Measurements from ENCODE around the gene SRA1. TPM values are rescaled to one million over a fixed set of nuclear protein-coding genes. Genes with fewer than 3 reads are reported as not detected.
A peak's percentile ranks its signal among the peaks of the same experiment; 100 is the strongest.

SRA1 gene
- total and polyA plus RNA-seq, 11 donors, result 22.4 to 38.1 (median 29.0) TPM

DNA sequence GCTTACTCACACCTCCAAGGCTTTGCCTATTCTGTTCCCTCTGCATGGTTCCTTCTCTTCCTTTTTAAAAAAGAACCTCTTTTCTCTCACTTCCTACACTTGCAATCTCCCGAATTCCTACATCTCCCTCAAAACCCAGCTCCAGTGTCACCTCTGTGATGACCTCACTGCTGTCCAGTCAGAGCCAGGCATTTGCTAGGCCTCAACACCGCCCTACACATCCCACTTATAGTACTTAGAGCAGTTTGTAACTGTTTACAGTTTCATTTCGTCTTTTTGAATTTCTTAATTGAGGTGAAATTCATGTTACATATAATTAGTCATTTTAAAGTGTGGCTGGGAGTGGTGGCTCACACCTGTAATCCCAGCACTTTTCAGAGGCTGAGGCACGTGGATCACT lies 44.9 kb upstream of the SRA1 start:
- H3K27me3 ChIP-seq, result no peaks in the 10 kb centered on the region
- H3K4me1 ChIP-seq, result peaks cover 0 to 7% (median 0%) of the 10 kb centered on the region in 12 donors
- TF ChIP-seq, protein P1, sequence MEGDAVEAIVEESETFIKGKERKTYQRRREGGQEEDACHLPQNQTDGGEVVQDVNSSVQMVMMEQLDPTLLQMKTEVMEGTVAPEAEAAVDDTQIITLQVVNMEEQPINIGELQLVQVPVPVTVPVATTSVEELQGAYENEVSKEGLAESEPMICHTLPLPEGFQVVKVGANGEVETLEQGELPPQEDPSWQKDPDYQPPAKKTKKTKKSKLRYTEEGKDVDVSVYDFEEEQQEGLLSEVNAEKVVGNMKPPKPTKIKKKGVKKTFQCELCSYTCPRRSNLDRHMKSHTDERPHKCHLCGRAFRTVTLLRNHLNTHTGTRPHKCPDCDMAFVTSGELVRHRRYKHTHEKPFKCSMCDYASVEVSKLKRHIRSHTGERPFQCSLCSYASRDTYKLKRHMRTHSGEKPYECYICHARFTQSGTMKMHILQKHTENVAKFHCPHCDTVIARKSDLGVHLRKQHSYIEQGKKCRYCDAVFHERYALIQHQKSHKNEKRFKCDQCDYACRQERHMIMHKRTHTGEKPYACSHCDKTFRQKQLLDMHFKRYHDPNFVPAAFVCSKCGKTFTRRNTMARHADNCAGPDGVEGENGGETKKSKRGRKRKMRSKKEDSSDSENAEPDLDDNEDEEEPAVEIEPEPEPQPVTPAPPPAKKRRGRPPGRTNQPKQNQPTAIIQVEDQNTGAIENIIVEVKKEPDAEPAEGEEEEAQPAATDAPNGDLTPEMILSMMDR (IDR thresholded peaks at IDR 0.05), result no peak
- TF ChIP-seq POLR2A (IDR thresholded peaks at IDR 0.05), result no peak
- no peak for ATAC-seq
- peak overlapping the region in 5 of 12 donors; percentile 17 to 91 (median 52) for H3K27ac ChIP-seq
- no peaks in the 10 kb centered on the region for H3K36me3 ChIP-seq
- intact Hi-C loops (cut with DNase I), result no loop called here
- DNase-seq, result no peak
- H3K9me3 ChIP-seq, result no peaks in the 10 kb centered on the region
- no peak overlapping the region for H3K4me3 ChIP-seq
- 71 to 81% (median 77%) methylated on average over 4 of the region's 4 CpGs for WGBS, 4 donors

DNA sequence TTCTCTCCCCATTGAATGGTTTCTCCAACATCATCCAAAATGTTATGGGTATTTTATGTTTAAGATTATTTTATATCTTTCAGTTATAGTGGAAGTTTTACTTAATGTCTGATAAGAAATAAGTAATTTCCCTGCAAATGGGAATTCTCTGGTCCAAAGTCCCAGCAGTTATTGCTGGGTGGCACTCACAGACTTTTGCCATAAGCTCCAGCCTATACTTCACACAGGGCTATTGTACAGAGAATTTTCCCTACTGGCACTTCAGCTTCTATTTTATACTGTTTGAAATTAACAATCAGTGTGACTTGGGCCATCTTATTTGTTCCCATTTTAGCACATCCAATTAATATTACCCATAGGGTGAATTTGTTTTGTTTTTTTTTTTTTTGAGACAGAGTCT lies 42.8 kb upstream of the SRA1 start:
- no peak for DNase-seq
- no peak for ATAC-seq

DNA sequence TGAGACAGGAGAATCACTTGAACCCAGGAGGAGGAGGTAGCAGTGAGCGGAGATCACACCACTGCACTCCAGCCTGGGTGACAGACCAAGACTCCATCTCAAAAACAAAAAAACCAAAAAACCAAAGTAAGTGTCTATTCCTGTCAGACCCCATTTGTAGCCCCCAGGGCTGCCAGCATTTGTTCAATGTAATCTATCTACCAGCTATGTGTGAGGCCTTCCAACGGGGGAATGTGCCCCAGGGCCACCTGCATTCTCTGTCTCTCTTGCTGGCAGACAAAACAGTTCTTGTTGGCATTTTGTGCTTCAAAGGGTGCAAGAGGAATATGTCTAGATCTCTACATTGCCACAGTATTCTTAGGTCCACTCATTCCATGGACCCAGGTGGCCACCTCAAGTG lies 41.6 kb upstream of the SRA1 start:
- intact Hi-C loops (cut with DNase I), result no loop called here
- no peak for ATAC-seq
- DNase-seq, result no peak
- Histone ChIP-seq H3K4me3 (no peak overlapping the region), H3K4me1 (peaks cover 0 to 38% (median 11%) of the 10 kb centered on the region in 12 donors), H3K27me3 (no peaks in the 10 kb centered on the region), H3K9me3 (no peaks in the 10 kb centered on the region), H3K27ac (no peak overlapping the region), H3K36me3 (no peaks in the 10 kb centered on the region)
- 60 to 90% (median 76%) methylated on average over 2 of the region's 2 CpGs for WGBS, 4 donors
- TF ChIP-seq POLR2A (IDR thresholded peaks at IDR 0.05), result no peak
- TF ChIP-seq, protein P1 (IDR thresholded peaks at IDR 0.05), result no peak

More for the DNA sequence above, 42.8 kb upstream of the SRA1 start:
- Histone ChIP-seq H3K4me1 (peaks cover 0 to 27% (median 10%) of the 10 kb centered on the region in 12 donors), H3K27ac (no peak overlapping the region), H3K4me3 (no peak overlapping the region), H3K36me3 (no peaks in the 10 kb centered on the region), H3K9me3 (no peaks in the 10 kb centered on the region), H3K27me3 (no peaks in the 10 kb centered on the region)
- TF ChIP-seq POLR2A (IDR thresholded peaks at IDR 0.05), result no peak
- TF ChIP-seq, protein P1 (IDR thresholded peaks at IDR 0.05), result no peak
- intact Hi-C loops (cut with DNase I), result no loop called here

DNA sequence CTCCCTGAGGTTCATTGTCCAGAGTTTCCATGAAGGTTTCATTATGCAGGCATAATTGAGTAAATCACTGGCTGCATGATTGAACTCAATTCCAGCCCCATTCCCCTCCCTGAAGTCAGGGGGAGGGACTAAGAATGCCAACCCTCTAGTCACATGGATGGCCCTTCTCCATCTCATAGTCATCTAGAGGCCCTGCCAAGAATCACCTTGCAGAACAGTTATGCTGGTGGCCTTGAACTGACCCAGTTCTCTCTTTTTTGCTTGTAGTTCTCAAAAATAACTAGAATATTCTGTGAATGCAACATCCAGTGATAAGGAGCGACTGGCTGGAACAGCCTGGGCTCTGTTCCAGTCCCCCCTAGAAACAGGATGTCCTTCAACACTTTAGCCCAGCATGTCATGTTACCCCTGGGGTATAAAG lies 39.1 kb upstream of the SRA1 start:
- intact Hi-C loops (cut with DNase I), result no loop called here
- Histone ChIP-seq H3K36me3 (no peaks in the 10 kb centered on the region), H3K4me1 (peaks cover 0 to 42% (median 11%) of the 10 kb centered on the region in 12 donors), H3K9me3 (no peaks in the 10 kb centered on the region), H3K4me3 (no peak overlapping the region), H3K27ac (peak overlapping the region in 10 of 12 donors; percentile 16 to 81 (median 36)), H3K27me3 (no peaks in the 10 kb centered on the region)
- ATAC-seq, result peak; percentile 60 to 78 (median 70)
- TF ChIP-seq, protein P1 (IDR thresholded peaks at IDR 0.05), result no peak
- no peak for TF ChIP-seq POLR2A (IDR thresholded peaks at IDR 0.05)
- WGBS, 4 donors, result 12 to 22% (median 14%) methylated on average over 1 of the region's 1 CpG
- DNase-seq, result peak in 1 of 5 donors; percentile 26

Data from heart left ventricle (tissue), 16 donors.